ENCODE data around the gene CCDC40. TPM values are rescaled to one million over a fixed set of nuclear protein-coding genes. Genes with fewer than 3 reads are reported as not detected.

CCDC40 gene
- total RNA-seq, 1 donor from 2014 or later: 25.3 TPM

GRCh38 chr17:79989106-79989835, 47.2 kb upstream of the CCDC40 start:
- Mint-ChIP-seq H3K4me1 (ENCODE audit: low read depth, unreplicated experiment) (peaks cover 49% of the 10 kb centered on the region), H3K4me3 (ENCODE audit: unreplicated experiment) (no peak overlapping the region), H3K36me3 (ENCODE audit: unreplicated experiment) (peaks cover 5% of the 10 kb centered on the region), H3K9me3 (ENCODE audit: unreplicated experiment) (peaks cover 5% of the 10 kb centered on the region), H3K27ac (ENCODE audit: unreplicated experiment) (no peak overlapping the region), H3K27me3 (ENCODE audit: unreplicated experiment) (peaks cover 10% of the 10 kb centered on the region)
- no peak for TF ChIP-seq CTCF (IDR thresholded peaks at IDR 0.05; ENCODE audit: partially characterized antibody, unreplicated experiment)
- no peak for DNase-seq

GRCh38 chr17:79990051-79990592, 46.3 kb upstream of the CCDC40 start:
- Mint-ChIP-seq H3K27me3 (ENCODE audit: unreplicated experiment) (peaks cover 10% of the 10 kb centered on the region), H3K9me3 (ENCODE audit: unreplicated experiment) (peaks cover 5% of the 10 kb centered on the region), H3K4me1 (ENCODE audit: low read depth, unreplicated experiment) (peaks cover 51% of the 10 kb centered on the region), H3K4me3 (ENCODE audit: unreplicated experiment) (peak overlapping the region; percentile 14), H3K36me3 (ENCODE audit: unreplicated experiment) (peaks cover 5% of the 10 kb centered on the region), H3K27ac (ENCODE audit: unreplicated experiment) (peak overlapping the region; percentile 88)
- no peak for DNase-seq
- no peak for TF ChIP-seq CTCF (IDR thresholded peaks at IDR 0.05; ENCODE audit: partially characterized antibody, unreplicated experiment)

- H3K27ac Mint-ChIP-seq (ENCODE audit: unreplicated experiment): peak overlapping the region; percentile 88
- peaks cover 48% of the 10 kb centered on the region for H3K4me1 Mint-ChIP-seq (ENCODE audit: low read depth, unreplicated experiment)
- H3K27me3 Mint-ChIP-seq (ENCODE audit: unreplicated experiment): peaks cover 10% of the 10 kb centered on the region
- no peak for DNase-seq
- H3K36me3 Mint-ChIP-seq (ENCODE audit: unreplicated experiment): peaks cover 5% of the 10 kb centered on the region
- no peak for TF ChIP-seq CTCF (IDR thresholded peaks at IDR 0.05; ENCODE audit: partially characterized antibody, unreplicated experiment)
- peak overlapping the region; percentile 14 for H3K4me3 Mint-ChIP-seq (ENCODE audit: unreplicated experiment)
- peaks cover 5% of the 10 kb centered on the region for H3K9me3 Mint-ChIP-seq (ENCODE audit: unreplicated experiment)
Observed at GRCh38 chr17:79990704-79991103, 45.7 kb upstream of the CCDC40 start.

- DNase-seq: peak; percentile 86
- peak; percentile 18 for TF ChIP-seq CTCF (IDR thresholded peaks at IDR 0.05; ENCODE audit: partially characterized antibody, unreplicated experiment)
- H3K4me1 Mint-ChIP-seq (ENCODE audit: low read depth, unreplicated experiment): peaks cover 43% of the 10 kb centered on the region
- H3K27me3 Mint-ChIP-seq (ENCODE audit: unreplicated experiment): peaks cover 10% of the 10 kb centered on the region
- peaks cover 5% of the 10 kb centered on the region for H3K36me3 Mint-ChIP-seq (ENCODE audit: unreplicated experiment)
- peaks cover 5% of the 10 kb centered on the region for H3K9me3 Mint-ChIP-seq (ENCODE audit: unreplicated experiment)
- H3K4me3 Mint-ChIP-seq (ENCODE audit: unreplicated experiment): peak overlapping the region; percentile 14
- H3K27ac Mint-ChIP-seq (ENCODE audit: unreplicated experiment): peak overlapping the region; percentile 88
Observed at GRCh38 chr17:79991140-79991923, 45.1 kb upstream of the CCDC40 start.

Data from glutamatergic neuron (in vitro differentiated cells).